Stimulated activated CD8-positive, alpha-beta memory T cell treated with anti-CD3 and anti-CD28 coated beads, Interleukin-4, amount 100 ng/mL, for 1 hour (primary cell): ENCODE measurements around the gene MTURN.
"Not testable (repeated sequence)": the region's sequence is repeated elsewhere in the genome, so short reads cannot be mapped to it uniquely, and the experiment has no call there.

ENCODE experiments used
- DNase-seq, 2 donors: peaks; one replicate each; pipeline ENCODE4 v3.0.0-alpha.2; 2020; ENCODE audit warnings: low read depth in 2 of 2, low spot score in 1 of 2

The MTURN gene

GRCh38 chr7:30134611-30135300 is at the start of gene MTURN:
Gene MTURN (plus strand): TSS chr7:30134986. CDS start chr7:30135137, 151 bp downstream.
- peak; percentile 69 to 71 for DNase-seq

- DNase-seq = no peak
Observed at GRCh38 chr7:30086529-30086928, 48.3 kb upstream of the MTURN start.

- DNase-seq = no peak
Observed at GRCh38 chr7:30087371-30087770, 47.4 kb upstream of the MTURN start.

- DNase-seq = no peak
Observed at GRCh38 chr7:30088362-30088761, 46.4 kb upstream of the MTURN start.

- DNase-seq = no peak
Observed at GRCh38 chr7:30090111-30090510, 44.7 kb upstream of the MTURN start.

- no peak for DNase-seq
Observed at GRCh38 chr7:30091491-30091912, 43.3 kb upstream of the MTURN start.

- no peak for DNase-seq
Observed at GRCh38 chr7:30091987-30092386, 42.8 kb upstream of the MTURN start.

GRCh38 chr7:30093420-30093952 is 41.3 kb upstream of the MTURN start:
- DNase-seq = no peak

- not testable (repeated sequence) for DNase-seq
Observed at GRCh38 chr7:30098599-30098998, 36.2 kb upstream of the MTURN start.

GRCh38 chr7:30102281-30102680 is 32.5 kb upstream of the MTURN start:
- no peak for DNase-seq

GRCh38 chr7:30104157-30104556 is 30.6 kb upstream of the MTURN start:
- no peak for DNase-seq

GRCh38 chr7:30112103-30112713 is 22.6 kb upstream of the MTURN start:
- no peak for DNase-seq

- DNase-seq = no peak
Observed at GRCh38 chr7:30113144-30113543, 21.6 kb upstream of the MTURN start.

GRCh38 chr7:30114536-30115238 is 20.1 kb upstream of the MTURN start:
- DNase-seq = no peak

- no peak for DNase-seq
Observed at GRCh38 chr7:30115709-30116297, 19.0 kb upstream of the MTURN start.

GRCh38 chr7:30116771-30117170 is 18.0 kb upstream of the MTURN start:
- DNase-seq = no peak

GRCh38 chr7:30117896-30118295 is 16.9 kb upstream of the MTURN start:
- DNase-seq = no peak

- DNase-seq = no peak
Observed at GRCh38 chr7:30119890-30120577, 14.8 kb upstream of the MTURN start.

- DNase-seq = no peak
Observed at GRCh38 chr7:30133736-30134610, 813 bp upstream of the MTURN start.
